Measurements from ENCODE around the gene LCK. TPM values are rescaled to one million over a fixed set of nuclear protein-coding genes. Genes with fewer than 3 reads are reported as not detected.

LCK gene
- total and polyA plus RNA-seq, 2 experiments from 2014 or later: 33.2 to 86.6 TPM

- TF ChIP-seq ZNF462 (CRISPR knock-in tag; IDR thresholded peaks at IDR 0.05): no peak
- no peak for TF ChIP-seq REST (IDR thresholded peaks at IDR 0.05; ENCODE audit: unreplicated experiment)
- TF ChIP-seq NANOG (IDR thresholded peaks at IDR 0.05; ENCODE audit: borderline replicate concordance): no peak
- TF ChIP-seq ZNF331 (CRISPR knock-in tag; IDR thresholded peaks at IDR 0.05; ENCODE audit: low read depth): no peak
- TF ChIP-seq JUNB (IDR thresholded peaks at IDR 0.05; ENCODE audit: unreplicated experiment): no peak
Measured at GRCh38 chr1:32255072-32256071, 4.3 kb downstream of the LCK start (continued).

All from GM23338 (cell line).